ENCODE measurements around the gene SMARCC2.
"Not testable (repeated sequence)": the region's sequence is repeated elsewhere in the genome, so short reads cannot be mapped to it uniquely, and the experiment has no call there.

SMARCC2 gene

DNA sequence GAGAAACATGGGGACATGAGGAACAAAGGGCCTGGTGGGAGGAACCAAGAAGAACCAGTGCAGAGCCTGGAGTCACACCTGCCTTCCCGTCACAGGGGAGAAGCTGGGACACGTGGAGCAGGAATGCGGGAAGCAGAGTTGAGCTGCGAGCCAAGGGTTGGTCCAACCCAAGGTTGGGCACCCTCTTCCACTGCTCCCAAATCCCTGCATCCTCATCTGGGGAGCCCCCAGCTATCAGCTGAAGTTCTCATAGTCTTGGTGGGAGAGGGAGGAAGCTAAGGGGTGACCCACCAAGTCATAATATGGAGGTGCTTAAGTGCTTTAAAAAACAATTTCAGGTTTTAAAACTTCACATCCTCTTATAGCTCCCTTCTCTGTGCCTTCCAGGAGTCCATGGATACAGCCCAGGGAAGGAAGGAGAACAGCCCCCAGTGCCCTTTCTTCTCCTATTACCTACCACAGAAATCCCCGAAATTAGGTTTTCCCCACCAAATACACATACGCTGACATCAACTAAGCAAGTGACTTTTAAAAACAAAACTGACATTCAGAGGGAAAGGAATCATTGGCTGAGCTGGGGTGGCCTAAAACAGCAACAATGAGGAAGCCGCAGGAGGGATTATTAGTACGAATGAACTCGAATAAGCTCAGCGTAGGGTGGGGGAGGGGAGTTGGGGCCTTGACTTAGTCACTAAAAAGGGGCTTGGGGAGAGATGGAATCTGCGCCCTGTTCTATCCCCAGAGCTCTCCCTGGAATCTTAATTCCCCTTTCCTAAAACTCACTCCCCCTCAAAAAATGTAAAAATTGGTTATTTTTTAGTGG lies 26.6 kb downstream of the SMARCC2 start:
- DNase-seq = no peak

DNA sequence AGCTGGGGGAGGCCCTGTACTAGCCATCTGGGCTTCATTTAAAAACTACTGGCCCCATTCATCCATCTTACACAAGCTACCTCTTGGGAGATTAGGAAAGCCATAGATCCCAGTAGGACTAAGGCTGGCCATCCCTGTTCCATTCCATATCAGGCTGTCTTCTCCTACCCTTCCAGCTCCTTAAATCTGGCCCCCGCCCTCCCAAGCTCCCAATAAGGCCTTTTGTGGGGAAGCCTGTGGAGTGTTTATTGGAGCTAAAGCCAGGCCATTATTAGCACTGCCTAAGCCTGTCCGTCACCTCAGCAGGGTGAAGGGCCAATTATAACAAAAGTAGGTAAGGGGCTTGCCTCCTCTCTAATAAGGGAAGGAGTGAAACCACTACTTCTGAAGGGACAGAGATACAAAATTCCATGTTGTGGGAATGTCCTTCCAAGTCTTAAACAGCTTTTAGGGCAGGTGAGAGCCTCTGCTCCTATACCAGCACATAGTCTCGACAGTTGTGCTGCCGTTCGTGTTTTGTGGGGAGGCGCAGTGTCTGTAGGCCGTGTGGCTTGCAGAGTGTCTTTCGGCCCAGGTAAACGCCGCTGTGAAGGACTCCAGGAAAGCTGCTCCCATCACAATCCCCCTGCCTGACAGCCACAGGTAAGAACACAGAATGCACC lies 27.5 kb downstream of the SMARCC2 start:
- no peak for DNase-seq

DNA sequence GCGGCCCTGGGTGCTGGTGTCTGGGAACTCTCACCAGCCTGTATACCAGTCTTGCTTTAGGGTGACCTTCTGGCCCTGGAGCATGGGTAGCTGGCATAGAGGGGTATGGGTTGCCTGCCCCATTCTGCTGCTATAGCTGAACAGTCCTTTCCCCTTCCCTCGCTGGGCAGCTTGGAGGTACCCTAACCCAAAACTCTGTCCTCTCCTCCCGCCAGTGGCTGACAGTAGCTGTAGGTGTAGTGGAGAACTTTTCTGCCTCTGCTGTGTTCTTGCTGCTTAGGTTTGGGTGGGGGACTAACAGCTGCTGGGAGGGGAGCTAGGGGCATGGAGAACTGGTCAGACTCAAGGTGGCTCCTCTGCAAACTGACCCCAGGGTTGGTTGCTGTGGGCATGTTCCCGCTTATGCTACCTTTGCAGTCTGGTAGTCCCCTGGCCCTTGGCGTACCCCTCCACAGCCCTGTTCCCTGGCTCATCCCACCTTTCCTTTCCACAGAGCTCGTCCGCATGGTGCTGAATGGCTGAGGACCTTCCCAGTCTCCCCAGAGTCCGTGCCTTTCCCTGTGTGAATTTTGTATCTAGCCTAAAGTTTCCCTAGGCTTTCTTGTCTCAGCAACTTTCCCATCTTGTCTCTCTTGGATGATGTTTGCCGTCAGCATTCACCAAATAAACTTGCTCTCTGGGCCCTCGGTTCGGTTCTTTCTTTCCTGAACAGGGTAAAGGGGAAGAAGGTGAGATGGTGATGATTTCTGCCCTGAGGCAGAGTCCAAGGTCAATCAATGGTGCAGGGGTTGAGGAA lies 28.2 kb downstream of the SMARCC2 start:
- no peak for DNase-seq

DNA sequence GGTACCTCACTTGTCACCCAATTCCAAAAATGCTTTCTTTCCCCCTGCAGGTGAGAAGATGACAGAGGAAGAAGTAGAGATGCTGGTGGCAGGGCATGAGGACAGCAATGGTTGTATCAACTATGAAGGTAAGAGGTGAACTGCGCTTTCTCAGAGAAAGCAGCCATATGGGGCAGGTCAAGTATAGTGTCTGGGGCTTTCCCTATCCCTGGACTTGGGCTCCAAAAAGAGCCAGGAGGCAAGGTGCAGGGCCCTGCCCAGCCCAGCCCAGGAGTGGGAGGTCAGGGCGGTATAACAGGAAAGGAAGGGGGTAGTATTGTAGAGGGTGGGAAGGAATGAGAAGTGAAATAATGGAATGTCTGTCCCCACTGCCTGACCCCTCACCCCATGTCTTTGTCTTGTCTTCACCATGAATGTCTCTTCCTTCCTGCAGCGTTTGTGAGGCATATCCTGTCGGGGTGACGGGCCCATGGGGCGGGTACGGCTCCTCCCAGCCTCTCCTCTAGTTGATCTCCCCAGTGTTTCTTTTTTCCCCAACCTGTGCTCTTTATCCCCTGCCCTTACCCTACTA lies 29.0 kb downstream of the SMARCC2 start:
- peak; percentile 61 for DNase-seq

DNA sequence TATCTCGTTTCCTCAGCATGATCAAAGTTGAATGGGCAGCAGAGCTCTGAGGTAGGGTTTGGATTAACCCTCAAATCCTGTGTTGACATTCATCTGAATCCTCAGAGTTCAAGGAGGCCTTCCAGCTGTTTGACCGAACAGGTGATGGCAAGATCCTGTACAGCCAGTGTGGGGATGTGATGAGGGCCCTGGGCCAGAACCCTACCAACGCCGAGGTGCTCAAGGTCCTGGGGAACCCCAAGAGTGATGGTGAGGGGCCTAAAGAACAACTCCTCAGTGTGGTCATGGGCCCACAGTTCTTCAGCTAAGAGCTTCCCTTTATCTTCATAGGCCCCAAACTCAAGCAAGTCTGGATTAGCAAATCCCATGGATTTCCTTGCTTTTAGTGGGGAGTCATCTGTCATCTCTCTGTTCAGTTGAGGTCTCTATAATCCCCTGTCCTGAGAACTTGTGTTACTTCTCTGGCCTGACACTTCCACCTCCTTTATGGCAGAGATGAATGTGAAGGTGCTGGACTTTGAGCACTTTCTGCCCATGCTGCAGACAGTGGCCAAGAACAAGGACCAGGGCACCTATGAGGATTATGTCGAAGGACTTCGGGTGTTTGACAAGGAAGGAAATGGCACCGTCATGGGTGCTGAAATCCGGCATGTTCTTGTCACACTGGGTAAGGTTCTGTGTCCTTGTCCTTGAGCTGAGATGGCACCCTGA lies 29.6 kb downstream of the SMARCC2 start:
- no peak for DNase-seq

DNA sequence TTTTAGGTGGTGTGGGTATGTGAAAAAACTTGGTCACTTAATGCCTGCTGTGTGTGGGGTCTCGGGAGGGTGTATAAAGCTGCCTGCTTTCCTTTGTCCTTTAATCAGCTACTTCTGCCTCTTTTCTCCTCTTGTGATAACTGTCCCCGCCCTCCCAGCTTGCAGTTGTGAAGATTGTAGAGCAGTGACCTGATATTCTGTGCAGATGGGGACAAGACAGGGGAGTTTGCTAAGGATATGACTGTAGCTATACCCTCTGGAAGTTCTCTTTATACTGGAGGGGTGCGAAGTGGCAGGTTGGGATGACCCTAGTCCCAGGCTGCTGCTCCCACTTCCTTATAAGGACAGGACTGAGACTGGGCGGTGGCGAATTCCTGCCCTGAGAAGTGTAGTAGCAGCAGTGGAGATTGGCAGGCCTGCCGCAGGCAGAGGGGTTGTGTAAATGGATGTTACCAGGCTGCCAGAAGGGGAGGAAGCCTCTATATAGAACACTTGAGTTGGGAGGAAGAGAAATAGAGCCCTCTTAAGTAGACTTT lies 30.3 kb downstream of the SMARCC2 start:
- DNase-seq = peak; percentile 17

DNA sequence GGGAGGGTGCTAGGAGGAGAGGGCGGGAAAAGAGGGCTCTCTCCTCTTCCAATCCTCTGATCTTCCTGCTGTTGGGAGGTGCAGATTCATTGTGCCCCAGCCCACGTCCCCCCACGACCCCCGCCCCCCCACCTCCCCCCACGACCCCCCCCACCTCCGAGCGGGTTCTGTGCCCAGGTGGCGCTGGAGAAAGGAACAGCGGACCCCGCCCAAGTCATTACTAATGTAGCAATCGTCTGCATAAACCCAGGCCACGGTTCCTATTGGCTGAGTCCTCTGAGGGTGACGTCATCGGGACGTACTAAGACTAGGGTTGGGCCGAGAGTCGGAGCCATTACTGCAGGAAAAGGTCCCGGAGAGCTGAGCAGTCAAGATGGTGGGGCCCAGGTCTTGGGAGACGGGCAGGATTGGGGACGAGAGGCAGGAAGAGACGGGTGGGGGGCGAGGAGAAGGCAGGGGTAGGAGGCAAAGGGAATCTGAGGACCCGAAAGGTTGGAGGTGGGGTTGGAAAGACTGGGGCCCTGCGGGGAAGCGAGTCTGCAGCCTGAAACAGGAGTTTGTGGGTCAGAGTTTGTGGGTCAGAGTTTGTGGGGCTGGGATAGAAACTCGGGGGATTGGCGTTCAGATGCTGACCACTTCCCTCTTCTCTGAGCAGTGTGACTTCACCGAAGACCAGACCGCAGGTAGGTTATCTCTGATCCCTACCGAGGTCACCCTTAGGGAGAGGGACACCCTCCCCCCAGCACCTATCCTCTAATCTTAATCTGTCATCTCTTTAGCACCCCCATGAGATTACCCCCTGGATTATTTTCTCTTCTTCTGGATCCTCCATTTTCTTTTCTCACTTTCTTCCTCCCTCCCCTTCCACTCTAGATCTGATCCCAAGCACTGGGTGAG lies 31.0 kb downstream of the SMARCC2 start, which contains the start of gene MYL6:
Gene MYL6 (plus strand): TSS at position 331 of the 897 bp plus-strand sequence. CDS start 43 bp downstream, at position 374.
- peak; percentile 90 for DNase-seq

DNA sequence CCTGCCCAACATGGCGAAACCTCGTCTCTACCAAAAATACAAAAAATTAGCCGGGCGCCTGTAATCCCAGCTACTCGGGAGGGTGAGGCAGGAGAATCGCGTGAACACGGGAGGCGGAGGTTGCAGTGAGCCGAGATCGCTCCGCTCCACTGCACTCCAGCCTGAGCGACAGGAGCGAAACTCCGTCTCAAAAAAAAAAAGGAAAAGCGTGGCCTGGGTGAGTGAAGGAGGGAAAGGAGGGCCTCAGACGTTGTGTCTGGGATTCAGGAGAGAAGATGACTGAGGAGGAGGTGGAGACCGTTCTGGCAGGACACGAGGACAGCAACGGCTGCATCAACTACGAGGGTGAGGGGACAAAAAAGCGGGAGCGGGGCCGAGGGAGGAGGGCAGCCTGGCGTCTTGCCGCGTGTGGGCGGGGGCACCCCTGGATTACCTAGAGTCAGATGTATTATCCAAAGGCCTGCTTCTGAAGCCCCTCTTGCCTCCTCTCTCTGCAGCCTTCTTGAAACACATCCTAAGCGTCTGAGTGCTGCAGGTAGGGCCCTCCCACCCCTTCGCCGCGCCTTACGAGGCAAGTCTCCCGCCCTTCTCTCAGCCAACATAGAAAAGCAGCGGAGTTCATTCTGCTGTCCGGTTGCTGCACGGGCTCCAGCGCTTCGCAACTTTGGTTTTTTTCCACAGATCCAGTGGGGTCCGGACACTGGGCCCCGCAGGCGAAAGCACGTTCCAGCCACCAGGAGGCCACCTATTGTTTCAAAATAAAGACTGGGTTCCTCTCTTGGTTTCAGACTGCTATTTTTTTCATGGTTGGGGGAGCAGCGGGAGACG lies 31.9 kb downstream of the SMARCC2 start:
- DNase-seq = peak; percentile 58

DNA sequence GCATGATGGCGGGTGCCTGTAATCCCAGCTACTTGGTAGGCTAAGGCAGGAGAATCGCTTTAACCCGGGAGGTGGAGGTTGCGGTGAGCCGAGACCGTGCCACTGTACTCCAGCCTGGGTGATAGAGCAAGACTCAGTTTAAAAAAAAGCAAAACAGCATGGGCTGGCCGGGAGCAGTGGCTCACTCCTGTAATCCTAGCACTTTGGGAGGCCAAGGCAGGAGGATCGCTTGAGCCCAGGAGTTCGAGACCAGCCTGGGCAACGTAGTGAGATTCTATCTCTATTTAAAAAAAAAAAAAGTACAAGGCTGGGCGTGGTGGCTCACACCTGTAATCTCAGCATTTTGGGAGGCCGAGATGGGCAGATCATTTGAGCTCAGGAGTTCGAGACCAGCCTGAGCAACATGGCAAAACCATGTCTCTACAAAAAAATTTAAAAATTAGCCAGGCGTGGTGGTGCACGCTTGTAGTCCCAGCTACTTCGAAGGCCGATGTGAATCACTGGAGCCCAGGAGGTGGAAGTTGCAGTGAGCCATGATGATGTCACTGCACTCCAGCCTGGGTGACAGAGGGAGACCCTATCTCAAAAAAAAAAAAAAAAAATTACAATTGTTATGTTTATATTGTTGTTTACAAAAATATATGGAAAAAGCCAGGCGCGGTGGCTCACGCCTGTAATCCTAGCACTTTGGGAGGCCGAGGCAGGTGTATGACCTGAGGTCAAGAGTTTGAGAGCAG lies 32.7 kb downstream of the SMARCC2 start:
- not testable (repeated sequence) for DNase-seq

DNA sequence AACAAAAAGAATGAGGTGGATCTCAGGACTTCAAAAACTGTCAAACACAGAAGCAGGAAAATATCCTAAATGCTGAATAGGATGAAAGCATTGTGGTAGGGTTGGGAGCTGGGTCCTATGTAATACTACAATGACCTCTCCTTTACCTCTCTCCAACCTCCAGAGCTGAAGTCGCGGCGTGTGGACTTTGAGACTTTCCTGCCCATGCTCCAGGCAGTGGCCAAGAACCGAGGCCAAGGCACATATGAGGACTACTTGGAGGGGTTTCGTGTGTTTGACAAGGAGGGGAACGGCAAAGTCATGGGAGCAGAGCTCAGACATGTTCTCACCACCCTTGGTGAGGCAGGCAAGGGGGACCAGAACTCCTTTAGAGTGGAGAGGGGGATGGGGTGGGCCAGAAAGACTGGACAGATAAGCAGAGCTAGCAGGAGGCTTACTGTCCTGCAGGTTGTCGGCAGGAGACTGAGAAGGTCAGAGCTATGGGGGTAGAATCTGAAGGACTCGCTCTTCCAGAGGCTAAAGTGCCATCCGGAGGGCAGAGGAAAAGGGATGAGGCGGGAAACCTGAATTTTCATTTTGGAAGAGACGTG lies 33.9 kb downstream of the SMARCC2 start:
- DNase-seq = no peak

DNA sequence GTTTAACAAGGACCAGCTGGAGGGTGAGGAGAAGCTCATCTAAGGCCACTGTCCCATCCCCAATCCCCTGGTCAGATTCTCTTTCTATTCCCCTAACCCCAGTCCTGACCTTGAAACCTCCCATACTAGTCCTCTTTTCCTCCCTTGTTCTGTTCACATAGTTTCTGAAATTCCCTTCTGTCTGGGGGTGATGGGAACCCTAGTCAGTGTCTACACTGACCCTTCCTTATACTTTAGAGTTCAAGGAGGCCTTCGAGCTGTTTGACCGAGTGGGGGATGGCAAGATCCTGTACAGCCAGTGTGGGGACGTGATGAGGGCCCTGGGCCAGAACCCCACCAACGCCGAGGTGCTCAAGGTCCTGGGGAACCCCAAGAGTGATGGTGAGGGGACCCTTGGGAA lies 34.5 kb downstream of the SMARCC2 start:
- no peak for DNase-seq

DNA sequence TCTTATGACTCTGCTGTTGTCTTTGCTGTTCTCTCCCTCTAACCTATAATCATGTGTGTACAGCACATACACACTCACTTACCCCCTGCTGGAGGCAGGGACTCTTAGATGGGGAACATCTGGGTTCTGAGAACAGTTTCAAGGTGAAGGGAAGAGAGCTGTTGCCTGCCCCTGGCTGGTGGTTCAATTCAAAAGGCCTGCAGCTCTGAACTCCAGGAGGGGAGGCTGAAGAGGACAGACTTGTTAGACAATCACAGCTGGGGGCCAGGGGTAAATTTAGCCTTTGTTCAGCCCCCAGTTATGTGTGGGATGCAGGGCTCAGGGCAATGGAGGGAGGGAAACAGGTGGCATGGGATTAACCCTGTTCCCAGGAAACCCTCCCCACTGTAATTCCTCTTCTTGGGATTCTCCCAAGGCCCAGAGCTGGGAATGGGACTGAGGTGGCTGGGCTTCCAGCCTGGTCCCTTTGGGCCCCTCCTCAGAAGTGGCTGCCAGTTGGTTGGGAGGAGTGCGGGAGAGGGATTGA lies 35.0 kb downstream of the SMARCC2 start:
- DNase-seq = no peak

DNA sequence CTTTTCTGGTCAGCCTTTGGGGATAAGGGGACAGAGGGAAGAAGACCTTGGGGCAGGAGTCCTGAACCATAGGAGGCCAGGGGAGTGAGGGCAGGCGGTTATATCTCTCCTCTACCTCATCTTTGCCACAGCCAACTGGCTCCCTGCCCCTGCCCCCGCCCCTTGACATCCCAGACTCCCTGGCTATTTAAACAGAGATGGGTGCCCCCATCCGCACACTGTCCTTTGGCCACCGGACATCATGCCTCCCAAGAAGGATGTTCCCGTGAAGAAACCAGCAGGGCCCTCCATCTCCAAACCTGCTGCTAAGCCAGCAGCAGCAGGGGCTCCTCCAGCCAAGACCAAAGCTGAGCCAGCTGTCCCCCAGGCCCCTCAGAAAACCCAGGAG lies 35.6 kb downstream of the SMARCC2 start:
- no peak for DNase-seq

DNA sequence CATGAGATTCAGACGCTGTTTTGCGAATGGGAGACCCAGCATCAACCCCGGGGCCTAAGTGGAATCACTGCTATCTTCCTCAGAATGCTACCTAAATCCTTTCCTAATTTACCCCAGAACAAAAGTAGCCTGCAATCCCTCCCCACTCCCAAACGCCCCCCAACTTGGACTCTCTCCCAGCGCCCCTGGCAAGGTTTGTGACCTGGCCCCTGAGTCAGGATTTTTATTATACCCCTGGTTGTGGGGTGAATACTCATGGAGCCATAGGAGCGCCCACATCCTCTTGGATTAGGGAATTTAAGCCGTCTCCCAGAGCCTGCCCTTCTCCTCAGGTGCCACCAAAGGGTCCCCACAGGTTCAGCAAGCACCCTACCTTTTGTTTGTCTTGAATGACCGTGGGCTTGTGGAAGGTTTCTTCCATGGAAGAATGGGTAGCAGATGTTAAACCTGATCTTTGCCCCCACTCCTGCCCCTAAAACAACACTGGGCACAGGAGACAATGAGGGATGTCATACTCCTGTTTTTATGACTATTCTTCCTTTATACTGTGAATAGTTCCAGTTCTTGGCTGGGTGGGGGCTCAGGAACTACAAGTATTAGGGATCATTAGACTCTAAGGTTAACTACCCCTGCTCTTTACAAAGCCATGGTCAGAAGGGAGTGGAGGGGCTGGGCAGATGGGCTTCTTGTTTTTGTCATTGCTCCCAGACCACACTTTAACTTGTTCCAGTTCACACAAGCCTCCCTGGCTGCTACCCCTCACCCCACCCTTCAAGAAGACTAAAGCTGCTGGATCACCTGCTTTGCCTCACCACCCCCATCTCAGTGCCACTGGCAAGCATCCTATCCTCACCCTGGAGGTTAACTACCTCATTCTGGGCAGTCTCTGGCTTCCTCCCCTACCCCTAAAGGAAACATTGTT lies 36.3 kb downstream of the SMARCC2 start:
- DNase-seq = no peak

DNA sequence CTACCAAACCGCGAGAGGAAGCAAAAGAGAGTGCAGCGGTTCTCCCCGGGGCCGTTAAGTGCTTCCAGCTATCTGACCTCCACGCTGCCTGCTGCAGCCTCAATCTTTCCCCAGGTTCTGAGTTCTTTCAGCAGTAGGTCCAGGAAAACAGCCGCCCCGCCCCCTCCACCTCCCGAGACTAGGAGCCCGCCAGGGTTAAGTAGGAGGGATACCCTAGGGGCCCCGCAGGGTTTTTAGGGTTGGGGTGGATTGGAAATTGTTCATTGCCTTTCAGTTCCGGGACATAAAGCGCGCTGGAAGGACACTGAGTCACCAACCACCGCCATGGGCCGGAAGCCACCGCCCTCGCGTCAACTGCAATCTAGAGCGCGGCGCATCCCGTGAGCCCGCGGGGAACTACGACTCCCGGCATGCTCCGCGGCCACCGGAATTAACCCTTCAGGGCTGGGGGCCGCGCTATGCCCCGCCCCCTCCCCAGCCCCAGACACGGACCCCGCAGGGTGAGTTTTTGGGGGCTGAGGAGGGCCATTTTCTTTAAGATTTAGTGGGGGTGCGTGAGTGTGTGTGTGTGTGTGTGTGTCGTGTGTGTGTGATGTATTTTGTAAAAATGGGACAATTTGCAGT lies 37.0 kb downstream of the SMARCC2 start, which contains the start of gene MYL6B:
Gene MYL6B (plus strand): TSS at position 456 of the 624 bp plus-strand sequence. CDS start 1,332 bp downstream, outside the sequence.
- peak; percentile 96 for DNase-seq

DNA sequence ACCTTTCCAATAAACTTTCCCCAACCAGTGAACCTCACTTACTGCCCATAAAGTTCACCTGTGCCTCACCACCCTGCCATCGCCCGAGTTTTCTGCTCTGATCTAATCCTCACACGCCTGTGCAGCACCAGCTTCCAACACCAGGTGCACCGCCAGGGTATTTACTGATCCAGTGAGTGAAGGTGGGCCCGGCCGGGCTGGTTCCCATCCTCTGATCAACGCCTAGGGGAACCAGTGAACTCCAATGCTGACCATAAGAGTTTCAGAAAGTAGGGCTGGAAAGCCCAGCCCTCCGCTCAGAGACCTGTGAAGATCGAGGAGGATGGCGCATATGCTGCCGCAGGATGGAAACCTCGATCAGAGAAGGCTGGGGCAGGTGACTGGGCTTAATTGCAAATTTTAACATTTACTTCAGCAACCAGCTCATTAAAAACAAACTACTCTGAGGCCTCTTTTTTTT lies 37.6 kb downstream of the SMARCC2 start:
- DNase-seq = peak; percentile 74

DNA sequence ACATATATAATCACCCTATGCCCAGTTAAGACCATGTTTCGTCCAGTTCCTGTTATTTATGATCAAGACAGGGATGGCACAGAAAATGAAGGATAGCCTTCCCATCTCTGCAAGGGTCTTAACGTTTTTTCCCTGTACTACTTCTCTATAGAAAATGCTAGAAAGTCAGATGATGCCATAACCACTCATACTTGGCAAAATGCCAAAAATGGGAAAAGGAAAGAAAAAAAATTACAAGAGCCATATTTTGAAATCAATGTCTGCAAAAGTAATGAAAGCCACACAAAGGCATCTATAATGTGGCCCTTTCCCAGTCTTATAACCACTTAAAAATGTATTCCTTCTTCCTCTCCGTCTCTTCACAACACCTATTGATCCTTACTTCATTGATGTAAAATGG lies 38.7 kb downstream of the SMARCC2 start:
- no peak for DNase-seq

Data from activated naive CD4-positive, alpha-beta T cell treated with Interleukin-2 at 50 U/mL for 16 hours (primary cell).